NK-92 (cell line): Measurements from ENCODE around the gene UNC45A.

Experiments used
- DNase-seq: peaks from one replicate; lab custom pipeline; 2025; ENCODE audit not compliant: unreplicated experiment; lab: John Stamatoyannopoulos, UW

Gene UNC45A

GRCh38 chr15:90959894-90960293 lies 24.8 kb downstream of the UNC45A start:
- no peak for DNase-seq

GRCh38 chr15:90960298-90961091 lies 25.4 kb downstream of the UNC45A start:
- DNase-seq = no peak

GRCh38 chr15:90962021-90962420 lies 26.9 kb downstream of the UNC45A start:
- DNase-seq = no peak

- no peak for DNase-seq
Observed at GRCh38 chr15:90966262-90966661, 31.2 kb downstream of the UNC45A start.

GRCh38 chr15:90967206-90967605 lies 32.1 kb downstream of the UNC45A start:
- no peak for DNase-seq

- no peak for DNase-seq
Observed at GRCh38 chr15:90968434-90968833, 33.3 kb downstream of the UNC45A start.

GRCh38 chr15:90970274-90970673 lies 35.2 kb downstream of the UNC45A start:
- no peak for DNase-seq

- DNase-seq = no peak
Observed at GRCh38 chr15:90972133-90972532, 37.0 kb downstream of the UNC45A start.

GRCh38 chr15:90974216-90974615 lies 39.1 kb downstream of the UNC45A start:
- DNase-seq = no peak

- DNase-seq = no peak
Observed at GRCh38 chr15:90979582-90979981, 44.5 kb downstream of the UNC45A start.

- DNase-seq = no peak
Observed at GRCh38 chr15:90981681-90982080, 46.6 kb downstream of the UNC45A start.

GRCh38 chr15:90982135-90982534 lies 47.0 kb downstream of the UNC45A start:
- DNase-seq = no peak

- DNase-seq = no peak
Observed at GRCh38 chr15:90986790-90987507, 51.9 kb downstream of the UNC45A start.

GRCh38 chr15:90987561-90988141 lies 52.6 kb downstream of the UNC45A start:
- DNase-seq = no peak

- no peak for DNase-seq
Observed at GRCh38 chr15:90988296-90988695, 53.2 kb downstream of the UNC45A start.

GRCh38 chr15:90989040-90989768 lies 54.1 kb downstream of the UNC45A start:
- no peak for DNase-seq

- DNase-seq = no peak
Observed at GRCh38 chr15:90990446-90990845, 55.4 kb downstream of the UNC45A start.

- no peak for DNase-seq
Observed at GRCh38 chr15:90991587-90992285, 56.7 kb downstream of the UNC45A start.

- DNase-seq = no peak
Observed at GRCh38 chr15:90994059-90994416, 59.0 kb downstream of the UNC45A start.

GRCh38 chr15:90994417-90995311 lies 59.6 kb downstream of the UNC45A start, which contains the start of gene PRC1:
PRC1 (minus strand) TSS chr15:90994535; CDS start chr15:90994417, 118 bp downstream.
- peak; percentile 96 for DNase-seq
